ENCODE results near the gene EFEMP1.
"Not testable (repeated sequence)": the region's sequence is repeated elsewhere in the genome, so short reads cannot be mapped to it uniquely, and the experiment has no call there.

GRCh38 chr2:55831671-55832410 lies 91.7 kb downstream of the EFEMP1 start:
- TF ChIP-seq, protein P1, sequence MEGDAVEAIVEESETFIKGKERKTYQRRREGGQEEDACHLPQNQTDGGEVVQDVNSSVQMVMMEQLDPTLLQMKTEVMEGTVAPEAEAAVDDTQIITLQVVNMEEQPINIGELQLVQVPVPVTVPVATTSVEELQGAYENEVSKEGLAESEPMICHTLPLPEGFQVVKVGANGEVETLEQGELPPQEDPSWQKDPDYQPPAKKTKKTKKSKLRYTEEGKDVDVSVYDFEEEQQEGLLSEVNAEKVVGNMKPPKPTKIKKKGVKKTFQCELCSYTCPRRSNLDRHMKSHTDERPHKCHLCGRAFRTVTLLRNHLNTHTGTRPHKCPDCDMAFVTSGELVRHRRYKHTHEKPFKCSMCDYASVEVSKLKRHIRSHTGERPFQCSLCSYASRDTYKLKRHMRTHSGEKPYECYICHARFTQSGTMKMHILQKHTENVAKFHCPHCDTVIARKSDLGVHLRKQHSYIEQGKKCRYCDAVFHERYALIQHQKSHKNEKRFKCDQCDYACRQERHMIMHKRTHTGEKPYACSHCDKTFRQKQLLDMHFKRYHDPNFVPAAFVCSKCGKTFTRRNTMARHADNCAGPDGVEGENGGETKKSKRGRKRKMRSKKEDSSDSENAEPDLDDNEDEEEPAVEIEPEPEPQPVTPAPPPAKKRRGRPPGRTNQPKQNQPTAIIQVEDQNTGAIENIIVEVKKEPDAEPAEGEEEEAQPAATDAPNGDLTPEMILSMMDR (IDR thresholded peaks at IDR 0.05) = not testable (repeated sequence)
- not testable (repeated sequence) for TF ChIP-seq POLR2A (IDR thresholded peaks at IDR 0.05)

All from tibial nerve (tissue), 3 donors.